Right atrium auricular region (tissue), 2 donors: ENCODE data around the gene TP53AIP1. TPM values are rescaled to one million over a fixed set of nuclear protein-coding genes. Genes with fewer than 3 reads are reported as not detected.

ENCODE experiments used
- DNase-seq: peaks from one replicate; pipeline ENCODE4 v3.0.0-alpha.2; 2019; ENCODE audit warnings: low spot score
- H3K27ac ChIP-seq, 2 donors: fragments of 200-600 bp; sonication (generic); 1 replicate in 1 of 2; 2 replicates in 1 of 2; pipeline ENCODE4 v1.5.1; 2016 to 2019
- H3K27me3 ChIP-seq, 2 donors: fragments of 200-600 bp; sonication (generic); one replicate each; pipeline versions ENCODE4 v1.5.1 to v1.6.0; 2017 to 2019
- H3K36me3 ChIP-seq: fragments of 200-600 bp; sonication (generic); one replicate; pipeline ENCODE4 v1.5.1; 2016
- H3K4me1 ChIP-seq, 2 donors: fragments of 200-600 bp; sonication (generic); one replicate each; pipeline versions ENCODE4 v1.5.1 to v1.6.0; 2017 to 2019
- H3K4me3 ChIP-seq, 2 donors: fragments of 200-600 bp; sonication (generic); 1 replicate in 1 of 2; 2 replicates in 1 of 2; pipeline ENCODE4 v1.5.1; 2017 to 2019; ENCODE audit warnings: mild to moderate bottlenecking in 1 of 2, moderate library complexity in 1 of 2
- H3K9me3 ChIP-seq, 2 donors: fragments of 200-600 bp; sonication (generic); one replicate each; pipeline ENCODE4 v1.5.1; 2019
- total RNA-seq, 2 donors: library from RNA; depleted of rRNA; stranded (reverse); fragments of >200 nt; gene quantifications; one replicate each; pipeline ENCODE4 v1.1.0, GENCODE V29; 2016
- TF ChIP-seq, protein P1 (sequence below), 2 donors: fragments of 200-600 bp; sonication (generic); IDR thresholded peaks; one replicate each; pipeline ENCODE4 v1.5.1; 2019; ENCODE audit warnings: antibody characterized with exemption in 2 of 2

The TP53AIP1 gene
- total RNA-seq, 2 donors from 2014 or later, result not detected

- Histone ChIP-seq H3K27me3 (no peaks in the 10 kb centered on the region), H3K36me3 (peaks cover 49% of the 10 kb centered on the region), H3K4me1 (no peaks in the 10 kb centered on the region), H3K9me3 (no peaks in the 10 kb centered on the region), H3K4me3 (no peak overlapping the region), H3K27ac (no peak overlapping the region)
- TF ChIP-seq, protein P1, sequence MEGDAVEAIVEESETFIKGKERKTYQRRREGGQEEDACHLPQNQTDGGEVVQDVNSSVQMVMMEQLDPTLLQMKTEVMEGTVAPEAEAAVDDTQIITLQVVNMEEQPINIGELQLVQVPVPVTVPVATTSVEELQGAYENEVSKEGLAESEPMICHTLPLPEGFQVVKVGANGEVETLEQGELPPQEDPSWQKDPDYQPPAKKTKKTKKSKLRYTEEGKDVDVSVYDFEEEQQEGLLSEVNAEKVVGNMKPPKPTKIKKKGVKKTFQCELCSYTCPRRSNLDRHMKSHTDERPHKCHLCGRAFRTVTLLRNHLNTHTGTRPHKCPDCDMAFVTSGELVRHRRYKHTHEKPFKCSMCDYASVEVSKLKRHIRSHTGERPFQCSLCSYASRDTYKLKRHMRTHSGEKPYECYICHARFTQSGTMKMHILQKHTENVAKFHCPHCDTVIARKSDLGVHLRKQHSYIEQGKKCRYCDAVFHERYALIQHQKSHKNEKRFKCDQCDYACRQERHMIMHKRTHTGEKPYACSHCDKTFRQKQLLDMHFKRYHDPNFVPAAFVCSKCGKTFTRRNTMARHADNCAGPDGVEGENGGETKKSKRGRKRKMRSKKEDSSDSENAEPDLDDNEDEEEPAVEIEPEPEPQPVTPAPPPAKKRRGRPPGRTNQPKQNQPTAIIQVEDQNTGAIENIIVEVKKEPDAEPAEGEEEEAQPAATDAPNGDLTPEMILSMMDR (IDR thresholded peaks at IDR 0.05), result no peak
- DNase-seq, result no peak
Measured at GRCh38 chr11:128970598-128971190, 28.0 kb upstream of the TP53AIP1 start.

GRCh38 chr11:128968916-128969315 lies 26.2 kb upstream of the TP53AIP1 start:
- peaks cover 38% of the 10 kb centered on the region for H3K36me3 ChIP-seq
- no peak overlapping the region for H3K27ac ChIP-seq

GRCh38 chr11:128967578-128967977 lies 24.9 kb upstream of the TP53AIP1 start:
- no peak overlapping the region for H3K4me3 ChIP-seq
- TF ChIP-seq, protein P1 (IDR thresholded peaks at IDR 0.05), result no peak
- H3K4me1 ChIP-seq, result no peaks in the 10 kb centered on the region
- H3K36me3 ChIP-seq, result peaks cover 26% of the 10 kb centered on the region
- H3K9me3 ChIP-seq, result no peaks in the 10 kb centered on the region
- no peak overlapping the region for H3K27ac ChIP-seq
- H3K27me3 ChIP-seq, result no peaks in the 10 kb centered on the region
- DNase-seq, result no peak

More at GRCh38 chr11:128968916-128969315, 26.2 kb upstream of the TP53AIP1 start:
- TF ChIP-seq, protein P1 (IDR thresholded peaks at IDR 0.05), result no peak
- Histone ChIP-seq H3K9me3 (no peaks in the 10 kb centered on the region), H3K27me3 (no peaks in the 10 kb centered on the region), H3K4me1 (no peaks in the 10 kb centered on the region), H3K4me3 (no peak overlapping the region)
- DNase-seq, result no peak

DNA sequence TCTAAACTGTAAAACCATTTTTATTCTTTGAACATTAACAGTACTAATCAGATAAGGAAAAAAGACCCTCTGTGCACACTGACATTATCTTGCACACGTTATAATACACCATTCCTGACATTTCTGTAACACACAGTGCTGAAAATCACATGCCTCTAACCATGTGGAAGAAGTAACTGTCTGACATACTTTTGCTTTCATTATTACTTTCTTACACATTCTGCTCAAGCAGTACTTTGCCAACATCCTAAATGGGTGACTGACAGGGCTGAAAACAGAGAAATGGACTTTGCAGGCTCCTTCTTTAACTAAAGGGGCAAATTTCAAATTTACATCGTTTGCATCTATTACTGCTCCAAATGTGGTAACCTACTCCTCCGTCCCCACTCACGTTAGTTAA lies 22.8 kb upstream of the TP53AIP1 start:
- DNase-seq, result no peak
- H3K4me3 ChIP-seq, result no peak overlapping the region

DNA sequence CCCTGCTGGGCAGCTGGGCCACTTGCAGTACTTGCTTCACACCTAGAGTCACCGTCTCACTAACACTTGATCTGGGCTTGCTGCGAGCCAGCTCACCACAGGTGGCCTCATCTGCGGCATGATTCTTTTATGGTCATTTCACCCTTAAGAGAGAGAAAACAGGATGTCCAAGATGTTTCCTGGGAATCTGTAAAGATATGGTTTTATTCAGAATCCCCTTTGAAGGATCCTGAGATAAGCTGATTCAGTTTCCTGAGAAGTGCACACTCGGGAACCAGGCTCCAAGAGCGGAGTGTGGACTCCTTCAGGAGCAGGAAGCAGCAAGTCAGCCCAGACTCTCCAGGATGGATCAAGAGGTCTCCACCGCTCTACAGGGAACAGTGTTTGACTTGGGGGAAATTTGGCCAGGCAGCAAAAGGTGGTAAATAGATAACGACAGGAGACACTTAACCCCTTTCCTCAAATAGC lies 21.8 kb upstream of the TP53AIP1 start:
- H3K27me3 ChIP-seq, result no peaks in the 10 kb centered on the region
- H3K27ac ChIP-seq, result no peak overlapping the region
- TF ChIP-seq, protein P1 (IDR thresholded peaks at IDR 0.05), result no peak
- H3K4me1 ChIP-seq, result no peaks in the 10 kb centered on the region
- H3K9me3 ChIP-seq, result no peaks in the 10 kb centered on the region
- no peak for DNase-seq
- H3K36me3 ChIP-seq, result peaks cover 3% of the 10 kb centered on the region
- H3K4me3 ChIP-seq, result no peak overlapping the region

More for the DNA sequence above, 22.8 kb upstream of the TP53AIP1 start:
- TF ChIP-seq, protein P1 (IDR thresholded peaks at IDR 0.05), result no peak
- Histone ChIP-seq H3K36me3 (peaks cover 13% of the 10 kb centered on the region), H3K4me1 (no peaks in the 10 kb centered on the region), H3K27ac (no peak overlapping the region), H3K9me3 (no peaks in the 10 kb centered on the region), H3K27me3 (no peaks in the 10 kb centered on the region)
